Fibroblast of lung (primary cell): ENCODE results near the gene NCKAP5.

Source experiments
- CTCF ChIP-seq, 2 donors: IDR thresholded peaks in 1 of 2; conservative IDR thresholded peaks in 1 of 2; 1 replicate in 1 of 2; 2 replicates in 1 of 2; pipeline ENCODE4 v1.5.1; 2011 to 2012; ENCODE audit warnings: low read length in 2 of 2, control low read depth in 1 of 2, inconsistent platforms in 1 of 2, low read depth in 1 of 2, mild to moderate bottlenecking in 1 of 2
- EZH2 ChIP-seq: IDR thresholded peaks from 2 replicates; pipeline ENCODE4 v1.5.1; 2012; ENCODE audit warnings: low read length, control low read depth, mild to moderate bottlenecking; ENCODE audit errors: missing control alignments

DNA sequence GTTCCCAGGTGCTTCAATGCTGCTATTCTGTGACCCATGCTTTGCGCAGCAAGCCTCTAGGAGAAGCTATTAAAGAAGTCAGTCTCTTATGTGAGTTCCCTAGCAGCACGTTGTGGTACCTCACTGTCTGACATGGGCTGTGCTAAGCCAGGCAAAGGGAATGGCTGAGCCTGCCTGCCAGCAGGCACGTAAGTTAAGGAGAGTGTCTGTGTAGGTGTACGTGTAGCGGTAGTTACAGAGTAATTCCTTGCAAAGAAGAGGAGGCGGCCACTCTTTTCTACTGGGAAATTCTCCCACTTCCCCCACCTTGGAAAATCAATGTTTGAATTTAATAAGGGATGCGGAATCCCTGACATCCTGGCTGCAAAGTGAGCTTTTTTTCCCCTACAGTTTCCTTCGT is 774.7 kb downstream of the NCKAP5 start:
- TF ChIP-seq CTCF (conservative IDR thresholded peaks at IDR 0.05 in 1 of 2, IDR thresholded peaks at IDR 0.05 in 1 of 2; ENCODE audit: low read depth in 1 of 2, low read length in 2 of 2) (no peak), EZH2 (no peak)
